Measurements from ENCODE around the gene CLSTN2. TPM values are rescaled to one million over a fixed set of nuclear protein-coding genes. Genes with fewer than 3 reads are reported as not detected.

The CLSTN2 gene
- total RNA-seq, 1 donor from 2014 or later: 80.9 TPM

DNA sequence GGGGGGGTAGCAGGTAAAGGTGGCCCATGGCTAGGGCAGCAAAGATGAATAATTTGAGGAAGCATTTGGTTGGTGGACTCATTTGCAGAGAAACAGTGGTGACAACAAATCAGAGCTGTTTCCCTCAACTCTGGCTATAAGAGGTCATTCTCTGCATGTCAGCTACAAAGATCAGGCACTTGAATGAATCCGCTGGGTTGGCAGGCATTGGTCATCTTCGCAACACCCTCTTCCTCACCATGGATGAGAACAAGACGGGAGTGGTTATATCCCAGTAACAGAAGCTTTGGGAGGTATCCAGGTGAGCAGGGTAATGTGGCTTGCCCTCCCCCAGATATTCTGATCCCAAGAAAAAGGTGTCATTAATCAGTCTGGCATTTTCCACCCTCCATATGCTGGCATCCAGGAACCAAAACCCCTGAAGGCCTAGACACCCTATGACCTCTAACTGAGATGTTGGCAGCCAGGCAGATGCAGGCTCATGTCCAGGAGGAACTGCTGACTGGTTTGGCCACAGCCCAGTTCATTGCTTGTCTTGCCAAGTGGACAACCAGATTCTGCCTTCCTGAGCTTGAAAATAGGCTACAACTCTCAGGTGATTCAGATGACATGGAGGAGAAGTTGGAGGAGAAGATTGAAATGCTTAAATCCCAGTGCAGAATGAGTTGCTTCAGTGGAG lies 634.0 kb downstream of the CLSTN2 start:
- no peak overlapping the region for H3K27ac ChIP-seq (ENCODE audit: low read depth, low read length)
- no peaks in the 10 kb centered on the region for H3K79me2 ChIP-seq (ENCODE audit: insufficient read depth, low read length)
- TF ChIP-seq, protein P1, sequence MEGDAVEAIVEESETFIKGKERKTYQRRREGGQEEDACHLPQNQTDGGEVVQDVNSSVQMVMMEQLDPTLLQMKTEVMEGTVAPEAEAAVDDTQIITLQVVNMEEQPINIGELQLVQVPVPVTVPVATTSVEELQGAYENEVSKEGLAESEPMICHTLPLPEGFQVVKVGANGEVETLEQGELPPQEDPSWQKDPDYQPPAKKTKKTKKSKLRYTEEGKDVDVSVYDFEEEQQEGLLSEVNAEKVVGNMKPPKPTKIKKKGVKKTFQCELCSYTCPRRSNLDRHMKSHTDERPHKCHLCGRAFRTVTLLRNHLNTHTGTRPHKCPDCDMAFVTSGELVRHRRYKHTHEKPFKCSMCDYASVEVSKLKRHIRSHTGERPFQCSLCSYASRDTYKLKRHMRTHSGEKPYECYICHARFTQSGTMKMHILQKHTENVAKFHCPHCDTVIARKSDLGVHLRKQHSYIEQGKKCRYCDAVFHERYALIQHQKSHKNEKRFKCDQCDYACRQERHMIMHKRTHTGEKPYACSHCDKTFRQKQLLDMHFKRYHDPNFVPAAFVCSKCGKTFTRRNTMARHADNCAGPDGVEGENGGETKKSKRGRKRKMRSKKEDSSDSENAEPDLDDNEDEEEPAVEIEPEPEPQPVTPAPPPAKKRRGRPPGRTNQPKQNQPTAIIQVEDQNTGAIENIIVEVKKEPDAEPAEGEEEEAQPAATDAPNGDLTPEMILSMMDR (IDR thresholded peaks at IDR 0.05; ENCODE audit: insufficient read depth, low read depth, low read length): no peak
- TF ChIP-seq EZH2 (IDR thresholded peaks at IDR 0.05; ENCODE audit: insufficient read depth, low read length): no peak
- no peak overlapping the region for H3K9ac ChIP-seq (ENCODE audit: low read length)
- no peak for FAIRE-seq
- H3K4me2 ChIP-seq (ENCODE audit: low read length): no peak overlapping the region
- H3K9me3 ChIP-seq (ENCODE audit: insufficient read depth, low read depth, low read length): no peaks in the 10 kb centered on the region
- no peaks in the 10 kb centered on the region for H3K36me3 ChIP-seq (ENCODE audit: insufficient read depth, low read length)
- H3K27me3 ChIP-seq (ENCODE audit: insufficient read depth, low read length): no peaks in the 10 kb centered on the region
- no peak overlapping the region for H3K4me3 Mint-ChIP-seq (ENCODE audit: unreplicated experiment)
- H3K9me3 Mint-ChIP-seq (ENCODE audit: unreplicated experiment): peaks cover 3% of the 10 kb centered on the region
- H3K36me3 Mint-ChIP-seq (ENCODE audit: low read depth, unreplicated experiment): peaks cover 45% of the 10 kb centered on the region
- H3K27ac Mint-ChIP-seq (ENCODE audit: unreplicated experiment): no peak overlapping the region
- H2AFZ ChIP-seq (ENCODE audit: low read depth, low read length): no peak overlapping the region
- H3K27me3 Mint-ChIP-seq (ENCODE audit: low read depth, unreplicated experiment): peaks cover 5% of the 10 kb centered on the region
- H3K4me1 Mint-ChIP-seq (ENCODE audit: low read depth, unreplicated experiment): no peaks in the 10 kb centered on the region
- no peaks in the 10 kb centered on the region for H3K4me1 ChIP-seq (ENCODE audit: insufficient read depth, low read length)
- no peak overlapping the region for H3K4me3 ChIP-seq (ENCODE audit: insufficient read depth, low read depth, low read length)
- H4K20me1 ChIP-seq (ENCODE audit: insufficient read depth, low read length): no peaks in the 10 kb centered on the region
- no peak for DNase-seq (ENCODE audit: low read depth)

DNA sequence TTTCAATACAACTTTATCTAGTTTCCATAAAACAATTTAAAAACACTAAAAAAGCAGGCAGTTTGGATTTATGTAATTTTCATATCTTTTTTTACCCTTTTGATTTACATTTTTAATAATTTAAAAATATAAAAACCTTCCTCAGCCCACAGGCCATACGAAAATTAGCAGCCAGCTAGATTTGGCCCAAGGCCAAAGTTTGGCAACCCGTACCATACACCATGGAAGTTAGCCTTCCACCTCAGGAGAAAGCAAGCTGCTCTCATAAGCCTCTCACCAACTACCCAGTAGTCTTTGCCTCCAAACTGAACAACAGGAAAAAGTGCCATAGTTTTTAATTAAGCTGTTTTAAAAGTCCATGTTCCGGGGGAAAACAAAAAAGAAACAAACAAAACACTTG lies 635.6 kb downstream of the CLSTN2 start:
- H3K9ac ChIP-seq (ENCODE audit: low read length): no peak overlapping the region
- Mint-ChIP-seq H3K9me3 (ENCODE audit: unreplicated experiment) (peaks cover 3% of the 10 kb centered on the region), H3K4me3 (ENCODE audit: unreplicated experiment) (no peak overlapping the region), H3K27ac (ENCODE audit: unreplicated experiment) (no peak overlapping the region), H3K36me3 (ENCODE audit: low read depth, unreplicated experiment) (peaks cover 38% of the 10 kb centered on the region), H3K27me3 (ENCODE audit: low read depth, unreplicated experiment) (peaks cover 6% of the 10 kb centered on the region), H3K4me1 (ENCODE audit: low read depth, unreplicated experiment) (peaks cover 8% of the 10 kb centered on the region)
- H3K27me3 ChIP-seq (ENCODE audit: insufficient read depth, low read length): no peaks in the 10 kb centered on the region
- no peak overlapping the region for H3K4me2 ChIP-seq (ENCODE audit: low read length)
- H3K27ac ChIP-seq (ENCODE audit: low read depth, low read length): no peak overlapping the region
- no peak overlapping the region for H3K4me3 ChIP-seq (ENCODE audit: insufficient read depth, low read depth, low read length)
- no peaks in the 10 kb centered on the region for H3K4me1 ChIP-seq (ENCODE audit: insufficient read depth, low read length)
- no peaks in the 10 kb centered on the region for H3K36me3 ChIP-seq (ENCODE audit: insufficient read depth, low read length)
- H4K20me1 ChIP-seq (ENCODE audit: insufficient read depth, low read length): no peaks in the 10 kb centered on the region
- FAIRE-seq (no peak), DNase-seq (ENCODE audit: low read depth) (no peak)
- H3K9me3 ChIP-seq (ENCODE audit: insufficient read depth, low read depth, low read length): no peaks in the 10 kb centered on the region
- TF ChIP-seq, protein P1 (IDR thresholded peaks at IDR 0.05; ENCODE audit: insufficient read depth, low read depth, low read length): no peak
- no peak for TF ChIP-seq EZH2 (IDR thresholded peaks at IDR 0.05; ENCODE audit: insufficient read depth, low read length)
- no peaks in the 10 kb centered on the region for H3K79me2 ChIP-seq (ENCODE audit: insufficient read depth, low read length)
- H2AFZ ChIP-seq (ENCODE audit: low read depth, low read length): no peak overlapping the region

DNA sequence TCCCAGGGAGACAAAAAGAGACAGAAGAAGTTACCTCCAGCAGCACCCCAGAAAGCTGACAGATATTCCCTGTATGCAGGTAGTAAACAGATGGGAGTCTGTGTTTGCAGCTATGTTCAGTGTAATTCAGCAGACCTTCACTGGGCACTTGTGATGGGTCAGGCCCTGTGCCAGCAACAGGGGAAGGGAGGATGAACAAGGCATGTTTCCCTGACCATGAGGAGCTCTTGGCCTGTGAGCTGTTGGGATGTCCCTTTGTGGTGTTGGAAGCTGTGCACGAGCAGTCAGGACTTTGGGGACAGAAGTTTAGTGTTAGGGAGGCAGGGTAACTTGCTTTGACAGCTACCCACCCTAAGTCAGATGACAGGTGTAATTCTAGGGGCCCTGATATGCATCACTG lies 636.9 kb downstream of the CLSTN2 start:
- H4K20me1 ChIP-seq (ENCODE audit: insufficient read depth, low read length): no peaks in the 10 kb centered on the region
- Mint-ChIP-seq H3K4me3 (ENCODE audit: unreplicated experiment) (no peak overlapping the region), H3K4me1 (ENCODE audit: low read depth, unreplicated experiment) (peaks cover 19% of the 10 kb centered on the region), H3K27me3 (ENCODE audit: low read depth, unreplicated experiment) (peaks cover 4% of the 10 kb centered on the region), H3K9me3 (ENCODE audit: unreplicated experiment) (peaks cover 3% of the 10 kb centered on the region), H3K36me3 (ENCODE audit: low read depth, unreplicated experiment) (peaks cover 30% of the 10 kb centered on the region), H3K27ac (ENCODE audit: unreplicated experiment) (no peak overlapping the region)
- H3K27ac ChIP-seq (ENCODE audit: low read depth, low read length): no peak overlapping the region
- H3K9ac ChIP-seq (ENCODE audit: low read length): no peak overlapping the region
- H3K79me2 ChIP-seq (ENCODE audit: insufficient read depth, low read length): no peaks in the 10 kb centered on the region
- H2AFZ ChIP-seq (ENCODE audit: low read depth, low read length): no peak overlapping the region
- no peaks in the 10 kb centered on the region for H3K4me1 ChIP-seq (ENCODE audit: insufficient read depth, low read length)
- no peak overlapping the region for H3K4me2 ChIP-seq (ENCODE audit: low read length)
- no peak overlapping the region for H3K4me3 ChIP-seq (ENCODE audit: insufficient read depth, low read depth, low read length)
- no peak for DNase-seq (ENCODE audit: low read depth)
- FAIRE-seq: no peak
- no peak for TF ChIP-seq EZH2 (IDR thresholded peaks at IDR 0.05; ENCODE audit: insufficient read depth, low read length)
- TF ChIP-seq, protein P1 (IDR thresholded peaks at IDR 0.05; ENCODE audit: insufficient read depth, low read depth, low read length): no peak
- H3K36me3 ChIP-seq (ENCODE audit: insufficient read depth, low read length): no peaks in the 10 kb centered on the region
- H3K27me3 ChIP-seq (ENCODE audit: insufficient read depth, low read length): no peaks in the 10 kb centered on the region
- no peaks in the 10 kb centered on the region for H3K9me3 ChIP-seq (ENCODE audit: insufficient read depth, low read depth, low read length)
